ENCODE data around the gene VPS51. TPM values are rescaled to one million over a fixed set of nuclear protein-coding genes. Genes with fewer than 3 reads are reported as not detected.
A peak's percentile ranks its signal among the peaks of the same experiment; 100 is the strongest.

The VPS51 gene
- total and polyA plus RNA-seq, 2 of the 13 experiments (the other 11 are each of a cell fraction or from before 2014, with no cell fraction given) = 76.3 to 90.6 TPM

GRCh38 chr11:65112546-65113360 is 16.7 kb downstream of the VPS51 start (continued):
- TF ChIP-seq XBP1 (CRISPR knock-in tag; IDR thresholded peaks at IDR 0.05) = no peak
- peak; percentile 30; the same call in 1 of the 2 replicates for TF ChIP-seq ZNF121 (CRISPR knock-in tag; IDR thresholded peaks at IDR 0.05)
- peak; percentile 58; the same call in 1 of the 2 replicates for TF ChIP-seq ZNF333 (CRISPR knock-in tag; IDR thresholded peaks at IDR 0.05; ENCODE audit: borderline replicate concordance)
- peak; percentile 55; the same call in 1 of the 2 replicates for TF ChIP-seq KLF12 (CRISPR knock-in tag; IDR thresholded peaks at IDR 0.05; ENCODE audit: borderline replicate concordance)
- 0 out of 2 replicates have a peak, but pooled peaks have one; percentile 25 for TF ChIP-seq ZNF12 (CRISPR knock-in tag; IDR thresholded peaks at IDR 0.05)
- peak; percentile 26; the same call in 1 of the 2 replicates for TF ChIP-seq ARNT2 (CRISPR knock-in tag; IDR thresholded peaks at IDR 0.05; ENCODE audit: low read depth)
- peak; percentile 77; the same call in 1 of the 2 replicates for TF ChIP-seq UBTF (CRISPR knock-in tag; IDR thresholded peaks at IDR 0.05)
- TF ChIP-seq SP4 (CRISPR knock-in tag; IDR thresholded peaks at IDR 0.05) = peak; percentile 54
- TF ChIP-seq ZXDC (CRISPR knock-in tag; IDR thresholded peaks at IDR 0.05) = no peak
- TF ChIP-seq, protein P1, sequence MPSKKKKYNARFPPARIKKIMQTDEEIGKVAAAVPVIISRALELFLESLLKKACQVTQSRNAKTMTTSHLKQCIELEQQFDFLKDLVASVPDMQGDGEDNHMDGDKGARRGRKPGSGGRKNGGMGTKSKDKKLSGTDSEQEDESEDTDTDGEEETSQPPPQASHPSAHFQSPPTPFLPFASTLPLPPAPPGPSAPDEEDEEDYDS (CRISPR knock-in tag; IDR thresholded peaks at IDR 0.05) = no peak
- peak; percentile 34; the same call in 1 of the 2 replicates for TF ChIP-seq ARHGAP35 (CRISPR knock-in tag; IDR thresholded peaks at IDR 0.05; ENCODE audit: borderline replicate concordance)
- peak; percentile 65 for TF ChIP-seq YEATS4 (CRISPR knock-in tag; IDR thresholded peaks at IDR 0.05; ENCODE audit: borderline replicate concordance)
- TF ChIP-seq FOXM1 (CRISPR knock-in tag; IDR thresholded peaks at IDR 0.05) = no peak
- 0 out of 2 replicates have a peak, but pooled peaks have one; percentile 58 for TF ChIP-seq NFKBIZ (CRISPR knock-in tag; IDR thresholded peaks at IDR 0.05)
- TF ChIP-seq ZFP41 (CRISPR knock-in tag; IDR thresholded peaks at IDR 0.05; ENCODE audit: borderline replicate concordance) = peak; percentile 59; the same call in 1 of the 2 replicates
- no peak for TF ChIP-seq POLR2A (IDR thresholded peaks at IDR 0.05; ENCODE audit: insufficient read depth in 1 of 2, low read depth in 2 of 2, low read length in 2 of 2)
- TF ChIP-seq ETV6 (CRISPR knock-in tag; conservative IDR thresholded peaks at IDR 0.05) = 0 out of 2 replicates have a peak, but pooled peaks have one; percentile 60
- 0 out of 2 replicates have a peak, but pooled peaks have one; percentile 47 for TF ChIP-seq ZMYM4 (CRISPR knock-in tag; IDR thresholded peaks at IDR 0.05)
- TF ChIP-seq SP140L (CRISPR knock-in tag; IDR thresholded peaks at IDR 0.05; ENCODE audit: borderline replicate concordance) = 0 out of 2 replicates have a peak, but pooled peaks have one; percentile 28
- no peak for TF ChIP-seq ZNF530 (CRISPR knock-in tag; IDR thresholded peaks at IDR 0.05; ENCODE audit: low read depth)
- TF ChIP-seq SMYD3 (CRISPR knock-in tag; IDR thresholded peaks at IDR 0.05) = no peak
- no peak for TF ChIP-seq ZNF7 (CRISPR knock-in tag; IDR thresholded peaks at IDR 0.05)
- peak; percentile 27; the same call in 1 of the 2 replicates for TF ChIP-seq THAP11 (CRISPR knock-in tag; IDR thresholded peaks at IDR 0.05)
